ENCODE data around the gene NAALADL2.

NAALADL2 gene

DNA sequence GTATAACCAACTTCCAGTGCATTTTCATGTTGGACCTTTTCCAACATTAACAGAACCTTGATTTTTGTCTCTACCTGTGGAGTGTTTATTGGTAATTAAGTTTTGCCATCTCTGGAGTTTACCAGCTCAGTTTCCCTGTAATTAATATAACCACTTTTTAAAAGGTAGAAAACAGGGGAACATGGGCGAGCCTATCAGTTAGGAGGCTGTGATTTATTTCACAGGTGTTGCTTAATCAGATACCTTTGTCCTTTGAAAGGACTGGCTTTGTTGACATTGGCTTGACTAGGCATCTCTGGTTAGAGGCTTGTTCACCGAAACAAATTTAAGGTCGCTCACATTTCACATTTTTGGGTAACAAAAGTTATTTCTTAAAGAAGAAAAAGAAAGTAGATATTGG lies 622 bp downstream of the NAALADL2 start:
- DNase-seq (ENCODE audit: low read depth): no peak
- H3K4me3 ChIP-seq (ENCODE audit: low read depth, low read length): no peak overlapping the region
- TF ChIP-seq, protein P1, sequence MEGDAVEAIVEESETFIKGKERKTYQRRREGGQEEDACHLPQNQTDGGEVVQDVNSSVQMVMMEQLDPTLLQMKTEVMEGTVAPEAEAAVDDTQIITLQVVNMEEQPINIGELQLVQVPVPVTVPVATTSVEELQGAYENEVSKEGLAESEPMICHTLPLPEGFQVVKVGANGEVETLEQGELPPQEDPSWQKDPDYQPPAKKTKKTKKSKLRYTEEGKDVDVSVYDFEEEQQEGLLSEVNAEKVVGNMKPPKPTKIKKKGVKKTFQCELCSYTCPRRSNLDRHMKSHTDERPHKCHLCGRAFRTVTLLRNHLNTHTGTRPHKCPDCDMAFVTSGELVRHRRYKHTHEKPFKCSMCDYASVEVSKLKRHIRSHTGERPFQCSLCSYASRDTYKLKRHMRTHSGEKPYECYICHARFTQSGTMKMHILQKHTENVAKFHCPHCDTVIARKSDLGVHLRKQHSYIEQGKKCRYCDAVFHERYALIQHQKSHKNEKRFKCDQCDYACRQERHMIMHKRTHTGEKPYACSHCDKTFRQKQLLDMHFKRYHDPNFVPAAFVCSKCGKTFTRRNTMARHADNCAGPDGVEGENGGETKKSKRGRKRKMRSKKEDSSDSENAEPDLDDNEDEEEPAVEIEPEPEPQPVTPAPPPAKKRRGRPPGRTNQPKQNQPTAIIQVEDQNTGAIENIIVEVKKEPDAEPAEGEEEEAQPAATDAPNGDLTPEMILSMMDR (IDR thresholded peaks at IDR 0.05; ENCODE audit: insufficient read depth, low read depth, low read length, missing control alignments): no peak

DNA sequence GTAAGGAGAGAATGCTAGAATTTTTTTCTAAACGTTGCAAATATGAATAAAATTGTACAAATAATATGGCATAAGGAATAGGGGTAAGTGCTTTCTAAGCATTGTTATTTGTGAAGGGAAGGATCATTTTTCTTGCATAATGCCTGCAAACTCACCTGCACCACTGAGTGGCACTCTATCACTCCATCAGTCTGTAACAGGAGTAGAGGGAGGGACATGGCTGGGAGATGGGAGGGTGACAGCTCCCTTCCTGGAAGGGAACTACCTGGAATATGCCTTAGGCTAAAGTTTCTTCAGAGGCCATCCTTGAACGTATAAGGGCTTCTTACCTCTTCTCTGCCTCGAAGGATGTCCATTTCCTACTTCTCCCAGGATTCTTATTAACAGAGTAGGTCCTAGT lies 3.0 kb downstream of the NAALADL2 start:
- H3K4me3 ChIP-seq (ENCODE audit: low read depth, low read length): no peak overlapping the region
- DNase-seq (ENCODE audit: low read depth): peak; percentile 9
- TF ChIP-seq, protein P1 (IDR thresholded peaks at IDR 0.05; ENCODE audit: insufficient read depth, low read depth, low read length, missing control alignments): peak; percentile 16

DNA sequence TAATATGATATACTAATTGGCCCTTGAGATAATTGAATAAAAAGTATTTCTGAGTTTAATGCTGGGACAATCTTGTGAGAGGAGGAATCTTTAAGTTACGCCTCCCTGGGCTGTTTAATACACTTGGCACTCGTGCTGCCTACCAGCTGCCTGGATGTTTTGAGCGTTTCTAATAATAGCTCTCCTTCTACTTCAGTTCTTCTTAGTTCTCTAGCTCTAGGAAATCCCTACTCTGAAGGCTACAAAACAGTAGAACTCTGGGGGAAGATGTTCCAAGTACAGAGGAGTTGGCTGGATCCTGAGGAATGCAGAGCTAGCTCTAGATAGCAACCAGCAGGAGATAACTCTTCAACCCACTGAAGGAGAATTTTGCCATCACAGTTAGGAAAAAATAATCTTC lies 3.5 kb downstream of the NAALADL2 start:
- DNase-seq (ENCODE audit: low read depth): no peak
- no peak overlapping the region for H3K4me3 ChIP-seq (ENCODE audit: low read depth, low read length)
- TF ChIP-seq, protein P1 (IDR thresholded peaks at IDR 0.05; ENCODE audit: insufficient read depth, low read depth, low read length, missing control alignments): no peak

DNA sequence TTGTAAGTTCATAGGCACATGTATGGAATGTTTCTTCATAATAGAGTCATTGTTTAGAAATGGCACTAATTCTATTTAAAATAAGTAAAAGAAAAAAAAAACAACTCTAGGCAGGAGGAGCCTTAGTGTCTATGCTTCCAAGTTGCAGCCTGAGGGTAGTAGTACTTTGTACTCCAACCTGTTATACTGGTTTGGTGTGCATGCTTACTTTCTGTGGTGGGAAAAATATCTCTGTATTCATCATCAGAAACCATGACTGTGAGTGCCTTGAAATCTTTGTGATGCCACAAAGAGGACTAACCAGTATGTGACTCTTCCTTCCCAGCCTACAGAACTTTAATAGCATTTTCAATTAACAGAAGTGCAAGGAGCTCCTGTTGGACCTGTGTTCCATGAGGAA lies 4.4 kb downstream of the NAALADL2 start:
- H3K4me3 ChIP-seq (ENCODE audit: low read depth, low read length): no peak overlapping the region
- TF ChIP-seq, protein P1 (IDR thresholded peaks at IDR 0.05; ENCODE audit: insufficient read depth, low read depth, low read length, missing control alignments): no peak
- no peak for DNase-seq (ENCODE audit: low read depth)

DNA sequence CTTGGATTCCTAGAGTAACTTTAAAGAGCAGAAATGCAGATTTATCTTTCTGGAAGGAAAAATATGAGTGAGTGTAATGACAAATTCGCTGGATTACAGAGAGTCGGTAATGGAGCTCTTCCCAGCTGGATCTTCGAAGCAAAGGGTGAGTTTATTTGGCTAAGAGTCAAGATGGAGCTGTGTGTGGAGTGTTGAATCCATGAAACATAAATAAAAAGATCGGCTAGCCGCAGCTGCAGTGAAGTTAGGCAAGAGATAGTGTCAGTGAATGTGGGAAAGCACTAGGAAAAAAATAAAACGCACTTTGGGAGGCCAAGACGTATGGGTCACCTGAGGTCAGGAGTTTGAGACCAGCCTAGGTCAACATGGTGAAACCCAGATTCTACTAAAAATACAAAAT lies 10.3 kb downstream of the NAALADL2 start:
- TF ChIP-seq, protein P1 (IDR thresholded peaks at IDR 0.05; ENCODE audit: insufficient read depth, low read depth, low read length, missing control alignments): no peak
- H3K4me3 ChIP-seq (ENCODE audit: low read depth, low read length): no peak overlapping the region
- no peak for DNase-seq (ENCODE audit: low read depth)

DNA sequence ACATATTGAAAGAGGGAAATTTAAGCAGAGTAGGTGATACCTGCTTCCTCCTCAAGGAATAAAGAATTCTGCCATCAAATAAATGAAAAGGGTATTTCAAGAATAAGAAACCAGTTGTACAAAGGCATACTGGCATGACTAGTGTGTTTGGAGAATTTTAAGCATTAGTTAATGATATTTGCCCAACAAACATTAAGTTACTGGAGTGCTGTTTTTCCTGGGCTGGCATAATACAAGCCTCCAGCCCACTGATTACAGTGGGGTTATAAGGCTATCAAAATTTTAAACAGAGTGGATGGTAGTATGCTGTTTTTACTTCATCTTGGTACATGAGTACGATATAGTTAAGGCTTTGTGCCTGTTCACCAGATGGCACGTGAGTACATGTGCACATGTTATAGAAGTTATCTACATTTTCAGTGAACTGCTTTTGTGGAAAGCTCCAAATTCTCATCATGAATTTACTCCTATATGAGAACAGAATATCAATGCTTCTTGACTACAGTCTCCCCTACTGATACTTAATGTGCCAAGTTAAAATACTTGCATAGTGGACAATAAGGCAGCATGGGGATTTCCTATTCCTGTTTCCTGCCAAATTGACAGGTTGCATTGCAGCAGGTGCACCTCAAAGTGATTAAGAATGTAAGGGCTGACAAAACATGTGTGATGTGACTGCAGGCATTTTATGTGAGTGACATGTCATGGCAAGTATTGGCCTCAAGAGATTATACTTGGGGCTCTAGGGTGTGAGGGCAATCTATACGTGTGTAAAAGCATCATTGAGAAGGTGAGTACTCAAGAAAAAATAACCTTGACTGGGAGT lies 14.9 kb downstream of the NAALADL2 start:
- no peak for DNase-seq (ENCODE audit: low read depth)
- no peak overlapping the region for H3K4me3 ChIP-seq (ENCODE audit: low read depth, low read length)
- TF ChIP-seq, protein P1 (IDR thresholded peaks at IDR 0.05; ENCODE audit: insufficient read depth, low read depth, low read length, missing control alignments): no peak

DNA sequence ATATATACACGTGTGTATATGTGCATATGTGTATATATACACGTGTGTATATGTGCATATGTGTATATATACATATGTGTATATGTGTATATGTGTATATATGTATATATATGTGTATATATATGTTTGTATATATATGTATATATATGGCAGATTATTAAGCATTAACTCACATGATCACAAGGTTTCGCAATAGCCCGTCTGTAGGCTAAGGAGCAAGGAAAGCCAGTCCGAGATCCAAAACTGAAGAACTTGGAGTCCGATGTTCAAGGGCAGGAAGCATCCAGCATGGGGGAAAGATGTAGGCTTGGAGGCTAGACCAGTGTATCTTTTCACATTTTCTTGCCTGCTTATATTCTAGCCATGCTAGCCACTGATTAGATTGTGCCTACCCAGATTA lies 23.7 kb downstream of the NAALADL2 start:
- TF ChIP-seq, protein P1 (IDR thresholded peaks at IDR 0.05; ENCODE audit: insufficient read depth, low read depth, low read length, missing control alignments): no peak
- DNase-seq (ENCODE audit: low read depth): no peak
- no peak overlapping the region for H3K4me3 ChIP-seq (ENCODE audit: low read depth, low read length)

All from GM12865 (cell line).